ENCODE results near the gene FAM171A2.
A peak's percentile ranks its signal among the peaks of the same experiment; 100 is the strongest.

Gene FAM171A2

DNA sequence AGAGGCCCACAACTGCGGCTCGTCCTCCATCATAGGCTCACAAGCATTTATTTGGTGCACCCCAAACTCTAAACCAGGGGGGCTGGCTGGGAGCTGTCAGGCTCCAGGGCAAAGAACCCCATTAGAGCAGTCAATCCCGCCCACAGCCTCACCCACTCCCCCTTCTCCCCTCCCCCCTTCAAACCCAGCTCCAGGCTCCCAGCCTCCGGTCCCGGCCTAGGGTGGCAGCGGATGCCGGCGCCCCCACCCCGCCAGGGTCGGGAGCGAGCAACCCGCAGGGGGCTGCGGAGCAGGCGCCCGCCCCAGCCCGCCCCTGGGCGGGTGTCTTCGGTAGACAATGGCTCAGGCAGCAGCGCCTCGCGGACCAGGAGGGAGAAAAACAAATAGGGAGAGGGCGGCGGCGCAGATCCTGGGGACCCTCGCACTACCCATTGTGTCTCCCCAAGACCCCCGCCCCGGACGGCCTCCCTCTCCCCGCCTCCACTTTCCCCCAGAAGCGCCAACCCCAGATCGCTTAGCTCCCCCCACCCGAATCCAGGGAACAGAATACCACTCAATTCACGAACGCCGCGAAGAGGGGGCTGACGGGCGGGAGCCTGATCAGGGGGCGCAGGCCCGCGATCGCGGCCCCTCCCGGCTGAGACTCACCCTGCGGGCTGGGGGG, 572 bp downstream of the FAM171A2 start:
- H3K9me3 Mint-ChIP-seq = no peaks in the 10 kb centered on the region
- TF ChIP-seq, protein P1, sequence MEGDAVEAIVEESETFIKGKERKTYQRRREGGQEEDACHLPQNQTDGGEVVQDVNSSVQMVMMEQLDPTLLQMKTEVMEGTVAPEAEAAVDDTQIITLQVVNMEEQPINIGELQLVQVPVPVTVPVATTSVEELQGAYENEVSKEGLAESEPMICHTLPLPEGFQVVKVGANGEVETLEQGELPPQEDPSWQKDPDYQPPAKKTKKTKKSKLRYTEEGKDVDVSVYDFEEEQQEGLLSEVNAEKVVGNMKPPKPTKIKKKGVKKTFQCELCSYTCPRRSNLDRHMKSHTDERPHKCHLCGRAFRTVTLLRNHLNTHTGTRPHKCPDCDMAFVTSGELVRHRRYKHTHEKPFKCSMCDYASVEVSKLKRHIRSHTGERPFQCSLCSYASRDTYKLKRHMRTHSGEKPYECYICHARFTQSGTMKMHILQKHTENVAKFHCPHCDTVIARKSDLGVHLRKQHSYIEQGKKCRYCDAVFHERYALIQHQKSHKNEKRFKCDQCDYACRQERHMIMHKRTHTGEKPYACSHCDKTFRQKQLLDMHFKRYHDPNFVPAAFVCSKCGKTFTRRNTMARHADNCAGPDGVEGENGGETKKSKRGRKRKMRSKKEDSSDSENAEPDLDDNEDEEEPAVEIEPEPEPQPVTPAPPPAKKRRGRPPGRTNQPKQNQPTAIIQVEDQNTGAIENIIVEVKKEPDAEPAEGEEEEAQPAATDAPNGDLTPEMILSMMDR (IDR thresholded peaks at IDR 0.05; ENCODE audit: unreplicated experiment in 3 of 3) = no peak
- H3K4me1 Mint-ChIP-seq = peaks cover 43% of the 10 kb centered on the region
- H3K4me3 Mint-ChIP-seq = peak overlapping the region; percentile 90 to 94 (median 93)
- H3K27me3 Mint-ChIP-seq (ENCODE audit: low read depth) = peaks cover 17% of the 10 kb centered on the region
- peak overlapping the region; percentile 82 to 92 (median 89) for H3K27ac Mint-ChIP-seq
- peaks cover 13% of the 10 kb centered on the region for H3K36me3 Mint-ChIP-seq (ENCODE audit: low read depth)

DNA sequence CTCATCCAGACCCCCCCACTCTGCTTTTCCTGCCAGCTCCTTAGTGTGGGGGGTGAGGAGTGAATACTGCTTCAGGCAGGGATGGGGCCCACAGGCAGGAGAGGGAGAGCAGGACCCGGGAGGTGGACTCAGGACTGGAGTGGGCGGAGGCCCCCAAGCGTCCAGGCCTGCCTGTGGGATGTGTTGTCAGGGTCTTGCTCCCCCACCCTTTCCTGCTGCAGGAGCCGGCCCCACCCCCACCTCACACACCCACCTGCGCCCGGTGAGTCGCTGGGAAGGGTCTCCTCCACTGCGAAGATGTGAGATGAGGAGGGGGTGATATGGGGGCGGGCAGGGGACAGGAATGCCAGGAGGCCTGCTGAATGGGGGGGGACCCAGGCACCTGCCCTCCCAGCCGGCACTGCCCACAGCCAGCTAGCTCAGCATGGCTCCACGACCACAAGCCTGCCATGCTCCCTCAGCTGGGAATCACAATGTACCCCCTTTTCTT, 1.1 kb downstream of the FAM171A2 start:
- TF ChIP-seq, protein P1 (IDR thresholded peaks at IDR 0.05; ENCODE audit: unreplicated experiment in 3 of 3) = no peak
- H3K36me3 Mint-ChIP-seq (ENCODE audit: low read depth) = peaks cover 17% of the 10 kb centered on the region
- H3K27me3 Mint-ChIP-seq (ENCODE audit: low read depth) = peaks cover 17% of the 10 kb centered on the region
- H3K27ac Mint-ChIP-seq = peak overlapping the region; percentile 66 to 92 (median 89)
- no peaks in the 10 kb centered on the region for H3K9me3 Mint-ChIP-seq
- peaks cover 45% of the 10 kb centered on the region for H3K4me1 Mint-ChIP-seq
- H3K4me3 Mint-ChIP-seq = peak overlapping the region; percentile 90 to 94 (median 93)

DNA sequence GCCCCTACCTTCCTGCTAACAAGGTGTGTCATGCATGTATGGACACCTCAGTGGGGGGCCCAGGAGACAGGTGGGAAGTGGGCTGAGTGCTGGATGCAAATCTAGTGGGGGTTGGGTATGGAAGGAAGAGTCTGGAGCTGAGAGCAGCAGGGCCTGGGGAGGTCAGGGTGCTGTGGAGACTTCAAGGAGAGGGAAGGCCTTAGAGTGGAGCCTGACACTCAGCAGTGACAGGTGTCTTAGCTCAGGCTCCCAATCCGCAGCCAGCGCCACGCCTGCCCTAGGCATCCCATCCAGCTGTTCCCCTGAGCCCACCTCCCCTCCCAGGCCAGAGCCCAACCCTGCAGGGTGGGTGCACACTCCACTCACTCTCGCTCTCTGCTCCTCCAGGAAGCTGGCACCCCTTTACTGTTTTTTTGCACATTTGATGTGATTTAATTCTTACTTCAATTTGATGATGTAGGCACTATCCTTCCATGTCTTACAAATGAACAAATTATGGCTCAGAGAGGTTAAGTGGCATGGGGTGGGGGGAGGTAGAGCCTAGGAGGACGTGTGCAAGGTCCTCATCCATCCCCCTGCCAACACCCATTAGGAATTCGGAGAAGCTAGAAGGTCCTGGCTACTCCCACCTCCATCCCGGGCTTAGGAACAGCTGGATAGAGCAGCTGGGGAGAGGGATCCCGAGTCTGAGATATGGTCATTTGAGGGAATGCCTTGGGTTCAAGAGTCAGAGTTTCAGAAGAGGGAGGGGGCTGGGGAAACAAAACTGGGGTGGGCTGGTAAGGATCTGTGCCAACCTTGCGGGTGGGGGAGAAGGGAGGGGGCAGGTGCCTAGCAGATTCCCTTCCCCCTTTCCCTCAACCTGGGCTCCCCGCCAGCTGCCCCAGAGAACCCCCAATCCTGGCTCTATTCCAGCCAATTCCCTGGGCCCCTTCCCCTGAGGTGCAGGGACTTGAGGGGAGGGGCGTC, 2.1 kb downstream of the FAM171A2 start:
- Mint-ChIP-seq H3K27ac (peak overlapping the region; percentile 66 to 92 (median 89)), H3K4me1 (peaks cover 44% of the 10 kb centered on the region), H3K4me3 (peak overlapping the region; percentile 90 to 94 (median 93)), H3K36me3 (ENCODE audit: low read depth) (peaks cover 20% of the 10 kb centered on the region), H3K9me3 (no peaks in the 10 kb centered on the region), H3K27me3 (ENCODE audit: low read depth) (peaks cover 10% of the 10 kb centered on the region)
- TF ChIP-seq, protein P1 (IDR thresholded peaks at IDR 0.05; ENCODE audit: unreplicated experiment in 3 of 3) = no peak

DNA sequence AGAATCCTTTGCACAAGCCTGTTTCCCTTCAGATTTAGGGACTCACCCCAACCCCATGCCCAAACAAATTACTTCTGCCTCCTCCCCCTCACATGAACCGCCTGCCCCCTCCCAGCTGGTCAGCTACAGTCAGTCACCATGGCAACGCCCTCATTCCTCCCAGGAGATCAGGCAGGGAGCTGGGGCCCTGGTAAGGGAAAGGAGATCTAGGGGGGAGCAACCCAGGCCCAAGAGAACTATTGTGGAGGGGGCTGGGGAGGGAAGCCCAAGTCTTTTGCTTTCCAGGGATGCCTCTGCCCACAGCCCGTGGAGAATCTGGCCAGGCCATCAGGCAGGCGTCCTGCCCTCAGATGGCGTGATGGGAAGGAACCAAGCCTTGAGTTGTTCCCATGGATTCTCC, 2.8 kb downstream of the FAM171A2 start:
- TF ChIP-seq, protein P1 (IDR thresholded peaks at IDR 0.05; ENCODE audit: unreplicated experiment in 3 of 3) = no peak
- peaks cover 21% of the 10 kb centered on the region for H3K36me3 Mint-ChIP-seq (ENCODE audit: low read depth)
- peaks cover 3% of the 10 kb centered on the region for H3K27me3 Mint-ChIP-seq (ENCODE audit: low read depth)
- peaks cover 44% of the 10 kb centered on the region for H3K4me1 Mint-ChIP-seq
- no peaks in the 10 kb centered on the region for H3K9me3 Mint-ChIP-seq
- peak overlapping the region; percentile 66 to 92 (median 89) for H3K27ac Mint-ChIP-seq
- H3K4me3 Mint-ChIP-seq = peak overlapping the region; percentile 90 to 94 (median 93)

DNA sequence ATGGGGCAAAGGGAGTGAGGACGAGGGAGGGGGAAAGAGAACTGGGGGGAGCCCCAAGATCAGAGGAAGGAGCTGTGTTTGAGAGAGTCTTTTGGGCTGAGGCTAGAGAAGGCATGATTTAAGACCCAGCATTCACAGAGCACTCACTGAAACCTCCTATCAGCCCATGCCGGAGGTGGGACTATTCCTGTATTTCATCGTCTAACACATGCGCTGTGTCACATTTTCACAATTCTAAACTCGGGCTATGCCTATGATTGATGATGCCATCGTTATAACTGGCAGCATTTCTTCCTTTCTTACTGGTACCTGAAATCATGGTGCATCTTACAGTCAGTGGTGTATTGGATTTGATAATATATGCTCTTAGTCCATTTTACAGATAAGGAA, 3.5 kb downstream of the FAM171A2 start:
- Mint-ChIP-seq H3K27ac (peak overlapping the region; percentile 66 to 92 (median 89)), H3K4me3 (peak overlapping the region; percentile 90 to 94 (median 93)), H3K9me3 (no peaks in the 10 kb centered on the region), H3K4me1 (peaks cover 50% of the 10 kb centered on the region), H3K27me3 (ENCODE audit: low read depth) (peaks cover 3% of the 10 kb centered on the region), H3K36me3 (ENCODE audit: low read depth) (peaks cover 26% of the 10 kb centered on the region)
- TF ChIP-seq, protein P1 (IDR thresholded peaks at IDR 0.05; ENCODE audit: unreplicated experiment in 3 of 3) = no peak
